DMS153 treated with DMSO at 0.1 percent for 48 hours (cell line): ENCODE data around the gene PDZRN3.

Experiments used
- DNase-seq: peaks from one replicate; lab custom pipeline; 2025; ENCODE audit not compliant: unreplicated experiment; lab: John Stamatoyannopoulos, UW

Gene PDZRN3

DNA sequence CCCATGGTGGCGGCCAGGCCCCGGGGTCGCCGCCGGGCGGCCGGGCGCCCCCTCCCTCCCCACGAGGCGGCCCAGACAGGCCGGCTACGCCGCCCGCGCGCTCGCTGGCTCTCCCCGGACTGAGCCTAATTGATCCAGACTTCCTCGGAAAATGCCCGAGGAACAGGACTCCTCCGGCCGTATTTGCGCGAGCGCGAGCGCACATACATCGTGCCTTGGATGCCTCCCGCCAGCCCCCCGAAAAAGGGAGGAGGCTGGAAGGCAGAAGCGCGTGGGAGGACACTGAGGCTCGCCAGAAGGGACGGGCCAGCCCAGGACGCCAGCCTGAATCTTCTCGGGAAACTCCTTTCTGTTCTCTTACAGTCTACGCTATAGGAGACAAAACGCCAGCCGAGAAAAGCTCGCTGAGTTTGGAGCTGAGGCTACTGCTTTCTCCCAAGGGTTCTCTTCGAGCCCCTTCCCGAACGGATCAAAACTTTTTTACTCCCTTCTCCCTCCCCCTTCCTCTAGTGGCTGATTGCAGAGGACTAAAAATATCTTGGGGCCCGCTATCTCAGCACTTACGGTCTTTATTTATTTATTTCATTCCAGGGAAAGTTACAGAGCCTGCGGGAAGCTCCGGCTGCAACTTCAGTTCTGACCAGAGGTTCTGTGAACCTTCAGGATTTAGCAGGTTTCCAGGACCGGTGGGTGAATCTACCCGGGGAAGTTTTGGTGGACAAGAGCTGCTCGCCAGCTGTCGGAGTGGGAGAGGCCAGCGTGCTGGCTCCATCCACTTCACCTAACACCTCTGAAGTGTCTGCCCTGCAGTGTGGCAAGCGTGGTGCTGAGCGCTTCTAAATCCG lies at the start of gene PDZRN3:
Gene PDZRN3 (minus strand): TSS at position 121 of the 845 bp plus-strand sequence.
- DNase-seq: no peak

DNA sequence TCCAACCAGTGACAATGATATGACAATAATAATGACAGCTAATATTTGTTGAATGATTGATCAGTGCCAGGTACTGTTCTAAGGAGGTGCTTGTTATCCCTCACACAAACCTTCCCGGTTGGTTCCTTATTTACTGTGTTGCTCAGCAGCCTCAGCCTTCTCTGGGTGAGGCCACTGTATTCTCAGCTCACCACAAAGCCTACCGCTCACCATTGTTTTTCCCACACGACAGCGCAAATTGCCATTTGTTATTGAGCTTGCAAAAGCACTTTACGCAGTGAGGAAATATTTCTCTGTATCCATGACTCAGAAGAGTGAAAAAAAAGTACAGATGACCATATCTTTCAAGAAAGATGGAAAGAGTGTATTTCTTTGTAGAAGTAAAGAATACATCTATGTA lies 49.5 kb upstream of the PDZRN3 start:
- no peak for DNase-seq

GRCh38 chr3:73669260-73669659 lies 44.5 kb upstream of the PDZRN3 start:
- DNase-seq: no peak

- no peak for DNase-seq
Observed at GRCh38 chr3:73668391-73668790, 43.6 kb upstream of the PDZRN3 start.

GRCh38 chr3:73667889-73668288 lies 43.1 kb upstream of the PDZRN3 start:
- DNase-seq: no peak

DNA sequence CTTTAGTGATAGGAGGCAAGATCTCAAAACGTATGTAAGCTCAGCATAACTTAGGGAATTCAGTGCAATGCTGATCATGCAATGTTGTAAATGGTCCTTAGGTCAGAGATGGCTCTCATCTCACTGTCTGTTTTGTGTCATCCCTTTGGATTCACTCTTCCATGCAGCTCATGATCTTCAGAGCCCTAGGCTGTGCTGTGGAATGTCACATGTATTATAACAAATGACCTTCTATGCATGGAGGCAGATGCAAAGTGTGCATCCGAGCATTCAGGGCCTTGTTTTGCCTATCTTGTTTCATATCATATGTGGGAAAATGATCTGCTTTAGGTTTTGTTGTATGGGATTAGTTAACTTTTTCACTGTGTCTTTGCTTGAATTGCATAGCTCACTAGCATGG lies 40.5 kb upstream of the PDZRN3 start:
- DNase-seq: no peak

GRCh38 chr3:73664389-73664788 lies 39.6 kb upstream of the PDZRN3 start:
- no peak for DNase-seq

DNA sequence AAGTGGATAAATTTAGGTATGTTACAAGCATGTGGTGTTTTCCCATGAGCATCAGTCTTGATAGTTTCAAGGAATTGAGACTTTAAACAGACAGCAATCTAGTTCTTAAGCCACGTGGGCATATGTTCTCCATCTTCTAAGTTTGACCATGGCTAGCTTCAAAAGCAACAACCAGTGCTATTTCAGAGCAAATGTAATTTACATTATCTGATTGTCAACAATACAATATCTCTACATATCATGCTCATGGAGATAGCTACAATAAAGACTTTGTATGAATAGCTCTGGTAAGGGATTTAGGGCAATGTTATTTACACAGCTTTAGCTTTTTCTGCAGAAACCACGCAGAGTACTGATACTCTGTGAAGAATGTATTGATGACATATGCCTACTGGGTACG lies 38.8 kb upstream of the PDZRN3 start:
- DNase-seq: no peak

- no peak for DNase-seq
Observed at GRCh38 chr3:73661265-73661664, 36.5 kb upstream of the PDZRN3 start.

DNA sequence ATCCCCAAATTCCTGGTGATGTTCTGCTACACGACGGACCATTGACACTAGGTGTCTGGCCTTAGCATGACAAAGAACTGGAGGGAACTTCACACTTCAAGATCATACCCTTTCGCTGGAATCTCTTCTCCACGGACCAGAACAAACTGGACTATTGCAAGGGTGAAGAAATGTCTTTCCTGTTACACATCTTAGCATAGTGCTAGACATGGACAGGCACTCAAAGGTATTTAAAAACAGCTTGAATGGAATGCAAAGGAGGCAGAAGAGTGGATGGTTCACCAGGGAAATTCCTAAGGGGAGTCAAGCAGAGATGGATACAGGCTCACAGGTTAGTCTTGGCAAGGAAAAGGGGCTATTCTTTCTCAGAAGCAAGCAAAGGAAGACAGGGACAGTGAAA lies 33.5 kb upstream of the PDZRN3 start:
- DNase-seq: no peak

DNA sequence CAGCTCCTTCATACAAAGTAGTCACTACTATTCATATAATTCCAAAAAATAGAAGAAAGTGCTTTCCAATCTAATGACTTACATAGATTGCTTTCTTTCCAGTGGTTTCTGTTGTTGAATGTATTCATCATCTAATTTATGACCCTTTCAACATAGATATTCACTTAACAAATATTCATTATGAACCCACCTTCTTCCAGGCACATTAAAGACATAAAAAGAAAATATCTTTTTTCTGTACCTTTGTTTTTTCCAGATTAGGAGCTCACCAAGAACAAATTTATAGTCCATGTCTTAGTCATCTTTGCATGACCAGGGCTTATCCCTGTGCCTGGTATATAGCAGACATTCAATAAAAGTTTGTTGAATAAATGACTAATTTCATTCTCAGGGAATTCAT lies 32.4 kb upstream of the PDZRN3 start:
- DNase-seq: no peak

DNA sequence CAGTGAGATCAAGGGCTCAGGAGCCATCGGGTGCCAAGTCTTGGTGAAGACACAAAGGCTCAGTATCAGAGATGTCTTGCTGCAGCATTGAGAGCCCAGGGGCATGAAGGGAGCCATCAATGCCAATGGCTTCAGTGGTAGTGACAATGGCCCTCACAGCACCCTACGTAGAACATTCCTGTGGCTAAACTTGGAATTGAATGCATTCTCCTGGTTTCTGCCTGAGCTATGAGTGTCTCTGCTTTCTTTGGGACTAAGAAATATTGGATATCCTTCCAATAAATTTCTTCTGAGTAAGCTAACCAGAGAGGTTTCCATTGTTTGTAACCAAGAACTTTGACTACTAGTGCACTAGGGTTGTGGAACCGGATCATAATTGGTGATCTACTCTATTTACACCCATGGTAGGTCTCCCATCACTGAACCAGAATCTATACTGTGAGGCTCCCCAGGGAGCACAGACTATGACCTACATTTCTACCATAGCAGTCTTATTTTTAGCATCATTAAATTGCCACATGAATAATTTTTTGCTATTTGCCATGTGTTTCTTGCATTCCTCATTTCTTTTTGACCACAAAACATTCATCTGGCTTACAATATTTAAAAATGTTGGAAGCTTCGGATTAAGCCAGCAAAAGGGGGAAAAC lies 31.6 kb upstream of the PDZRN3 start:
- DNase-seq: no peak

GRCh38 chr3:73655197-73655596 lies 30.5 kb upstream of the PDZRN3 start:
- DNase-seq: no peak

- no peak for DNase-seq
Observed at GRCh38 chr3:73653877-73654276, 29.1 kb upstream of the PDZRN3 start.

DNA sequence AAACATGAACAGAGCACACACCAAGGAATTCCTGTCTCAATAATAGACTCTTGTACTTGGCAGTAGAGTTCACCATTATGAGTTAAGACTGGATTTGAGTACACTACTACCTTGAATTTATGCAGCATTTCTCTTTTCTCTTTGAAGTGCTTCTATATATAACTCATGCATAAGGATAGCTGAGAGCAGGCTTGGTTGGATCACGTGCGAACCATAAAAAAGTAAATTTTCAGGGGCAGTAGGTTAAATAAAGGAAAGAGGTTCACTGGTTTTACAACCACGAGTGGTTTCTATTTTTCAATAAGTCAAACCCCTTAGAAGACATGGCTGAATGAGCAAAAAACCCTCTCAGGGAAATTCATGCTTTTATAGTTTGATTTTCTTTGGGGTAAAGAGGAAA lies 28.6 kb upstream of the PDZRN3 start:
- DNase-seq: no peak

- DNase-seq: no peak
Observed at GRCh38 chr3:73652896-73653295, 28.2 kb upstream of the PDZRN3 start.

DNA sequence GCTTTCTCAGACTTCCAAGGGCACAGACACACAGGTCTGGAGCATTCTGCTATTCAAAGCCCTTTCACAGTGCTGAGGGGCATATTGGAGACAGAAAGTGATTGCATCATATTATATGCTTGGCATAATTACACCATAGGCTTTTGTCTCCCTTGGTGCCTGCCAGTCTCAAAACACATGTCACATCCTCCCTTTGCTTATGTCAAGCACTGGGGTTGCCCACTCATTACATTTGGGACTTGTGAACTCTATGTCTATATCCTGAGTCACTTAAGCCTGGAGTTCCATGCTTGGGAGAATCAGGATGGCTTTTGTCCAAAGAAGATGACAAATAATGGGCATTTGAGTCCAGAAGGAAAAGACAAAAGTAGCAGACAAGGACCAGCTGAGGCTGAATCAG lies 12.3 kb upstream of the PDZRN3 start:
- DNase-seq: no peak

GRCh38 chr3:73635254-73635653 lies 10.5 kb upstream of the PDZRN3 start:
- DNase-seq: no peak

GRCh38 chr3:73633916-73634344 lies 9.2 kb upstream of the PDZRN3 start:
- no peak for DNase-seq

DNA sequence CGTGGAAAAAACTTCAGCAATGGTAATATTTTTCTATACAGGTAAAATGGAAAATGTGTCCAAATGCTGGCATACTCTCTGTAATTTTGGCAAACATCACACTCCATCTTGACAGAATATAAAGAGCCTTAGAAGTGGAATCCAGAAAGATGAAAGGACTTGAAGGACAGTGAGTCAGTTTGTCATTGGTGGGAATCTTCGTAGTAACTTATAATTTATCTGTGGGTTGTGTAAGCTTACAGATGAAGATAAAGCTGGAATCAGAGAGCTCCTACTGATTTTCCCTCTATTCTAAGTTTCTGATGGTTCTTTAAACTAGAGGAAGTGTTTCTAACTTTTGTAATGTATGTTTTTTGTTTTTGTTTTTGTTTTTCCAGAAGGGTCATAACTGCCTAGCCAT lies 8.7 kb upstream of the PDZRN3 start:
- DNase-seq: no peak

DNA sequence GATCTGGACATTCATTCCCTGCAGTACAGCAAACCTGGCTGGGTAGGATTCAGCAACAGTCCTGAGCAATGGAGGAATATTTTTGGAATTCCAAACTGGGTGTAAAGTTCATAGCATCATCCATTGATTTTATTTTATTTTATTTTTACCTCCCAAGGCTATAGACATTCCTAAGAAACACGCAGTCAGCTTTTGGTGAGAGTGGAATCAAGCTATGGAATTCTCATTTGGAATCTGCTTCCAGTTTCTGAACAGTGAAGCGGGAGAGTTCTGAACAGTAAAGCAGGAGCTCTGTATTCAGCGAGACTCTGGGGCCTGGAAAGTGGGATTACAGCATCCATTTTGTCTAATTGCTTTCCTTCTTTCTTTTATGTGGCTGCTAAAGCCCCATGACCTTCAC lies 1.4 kb upstream of the PDZRN3 start:
- no peak for DNase-seq

- DNase-seq: no peak
Observed at GRCh38 chr3:73624017-73624820, 522 bp downstream of the PDZRN3 start.
